ENCODE results near the gene GAL. TPM values are rescaled to one million over a fixed set of nuclear protein-coding genes. Genes with fewer than 3 reads are reported as not detected.
"Not testable (repeated sequence)": the region's sequence is repeated elsewhere in the genome, so short reads cannot be mapped to it uniquely, and the experiment has no call there.

GAL gene, protein sequence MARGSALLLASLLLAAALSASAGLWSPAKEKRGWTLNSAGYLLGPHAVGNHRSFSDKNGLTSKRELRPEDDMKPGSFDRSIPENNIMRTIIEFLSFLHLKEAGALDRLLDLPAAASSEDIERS
- polyA plus RNA-seq (2011; rRNA removed) (2.8 and 3.0 TPM in 2 replicates), polyA minus RNA-seq (2011; rRNA and poly(A)+ RNA removed) (2.3 and 3.6 TPM in 2 replicates)

DNA sequence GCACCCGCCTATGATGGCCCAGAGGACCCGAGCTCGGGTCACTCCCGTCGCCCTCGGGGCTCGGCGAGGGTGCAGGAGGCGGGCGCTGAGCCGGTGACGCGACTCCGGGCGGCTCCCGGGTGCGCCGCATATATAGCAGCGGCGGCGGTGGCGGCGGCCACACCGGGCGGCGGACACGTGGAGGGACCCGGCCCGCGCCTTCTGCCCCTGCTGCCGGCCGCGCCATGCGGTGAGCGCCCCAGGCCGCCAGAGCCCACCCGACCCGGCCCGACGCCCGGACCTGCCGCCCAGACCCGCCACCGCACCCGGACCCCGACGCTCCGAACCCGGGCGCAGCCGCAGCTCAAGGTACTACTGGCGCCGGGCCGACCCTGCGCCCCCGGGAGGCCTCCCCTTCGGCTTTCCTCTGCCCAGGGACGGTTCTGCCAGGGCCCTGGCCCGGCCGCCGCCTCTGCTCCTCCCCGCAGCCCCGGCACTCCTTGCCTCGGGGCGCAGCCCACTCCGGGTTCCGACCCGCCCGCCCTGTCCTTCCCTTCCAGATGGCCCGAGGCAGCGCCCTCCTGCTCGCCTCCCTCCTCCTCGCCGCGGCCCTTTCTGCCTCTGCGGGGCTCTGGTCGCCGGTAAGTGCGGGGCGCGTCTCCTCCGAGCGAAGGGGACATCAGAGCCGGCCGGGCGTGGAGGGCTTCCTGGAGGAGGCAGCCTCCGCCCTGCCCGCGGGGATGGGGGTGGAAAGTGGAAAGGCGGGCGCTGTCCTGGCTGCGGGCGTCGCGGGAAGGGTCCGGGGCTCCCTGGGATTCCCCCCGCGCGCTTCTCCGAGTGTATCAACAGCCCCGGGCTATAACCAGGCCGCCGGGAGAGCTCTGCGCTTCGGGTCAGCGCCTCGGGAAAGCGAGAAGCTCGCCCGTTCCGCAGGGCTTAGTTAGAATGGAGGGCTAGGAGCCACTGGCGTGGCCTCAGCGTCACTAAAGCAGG, at the start of gene GAL:
Gene GAL, plus strand, starts transcription at position 160 of the 972 bp plus-strand sequence. Its CDS starts 380 bp downstream, at position 540.
- TF ChIP-seq, protein P1, sequence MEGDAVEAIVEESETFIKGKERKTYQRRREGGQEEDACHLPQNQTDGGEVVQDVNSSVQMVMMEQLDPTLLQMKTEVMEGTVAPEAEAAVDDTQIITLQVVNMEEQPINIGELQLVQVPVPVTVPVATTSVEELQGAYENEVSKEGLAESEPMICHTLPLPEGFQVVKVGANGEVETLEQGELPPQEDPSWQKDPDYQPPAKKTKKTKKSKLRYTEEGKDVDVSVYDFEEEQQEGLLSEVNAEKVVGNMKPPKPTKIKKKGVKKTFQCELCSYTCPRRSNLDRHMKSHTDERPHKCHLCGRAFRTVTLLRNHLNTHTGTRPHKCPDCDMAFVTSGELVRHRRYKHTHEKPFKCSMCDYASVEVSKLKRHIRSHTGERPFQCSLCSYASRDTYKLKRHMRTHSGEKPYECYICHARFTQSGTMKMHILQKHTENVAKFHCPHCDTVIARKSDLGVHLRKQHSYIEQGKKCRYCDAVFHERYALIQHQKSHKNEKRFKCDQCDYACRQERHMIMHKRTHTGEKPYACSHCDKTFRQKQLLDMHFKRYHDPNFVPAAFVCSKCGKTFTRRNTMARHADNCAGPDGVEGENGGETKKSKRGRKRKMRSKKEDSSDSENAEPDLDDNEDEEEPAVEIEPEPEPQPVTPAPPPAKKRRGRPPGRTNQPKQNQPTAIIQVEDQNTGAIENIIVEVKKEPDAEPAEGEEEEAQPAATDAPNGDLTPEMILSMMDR (IDR thresholded peaks at IDR 0.05; ENCODE audit: insufficient read depth, low read depth, low read length) = no peak
- POLR2A ChIA-PET = no interaction called here

DNA sequence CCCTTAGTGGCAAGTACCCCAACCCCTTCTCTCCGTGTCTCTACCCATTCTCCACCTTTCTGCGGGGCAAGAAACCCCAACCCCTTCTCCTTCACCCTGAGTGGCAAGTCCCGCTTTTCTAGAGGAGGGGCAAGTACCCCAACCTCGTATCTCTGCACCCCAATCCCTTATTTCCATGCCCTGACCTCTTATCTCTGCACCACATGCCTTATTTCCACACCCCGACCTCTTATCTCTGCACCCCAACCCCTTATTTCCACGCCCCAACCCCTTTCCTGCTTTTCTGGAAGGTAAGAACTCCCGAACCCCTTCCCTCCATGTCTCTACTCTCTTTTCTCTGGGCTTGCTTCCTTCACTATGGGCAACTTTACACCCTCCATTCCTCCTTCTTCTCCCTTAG, 49.7 kb upstream of the GAL start:
- H3K36me3 ChIP-seq (ENCODE audit: control insufficient read depth, insufficient read depth, low read length); H3K27me3 ChIP-seq (ENCODE audit: control insufficient read depth, insufficient read depth, low read length); H3K4me3 ChIP-seq (ENCODE audit: low read depth, low read length); CTCF ChIA-PET; DNase-seq (ENCODE audit: low read depth); POLR2A ChIA-PET: not testable (repeated sequence)

More for the DNA sequence above, at the start of gene GAL:
- Histone ChIP-seq H3K27me3 (ENCODE audit: control insufficient read depth, insufficient read depth, low read length) (peaks cover 24% of the 10 kb centered on the region), H3K4me3 (ENCODE audit: low read depth, low read length) (peak within 1 kb of the TSS; percentile 32), H3K36me3 (ENCODE audit: control insufficient read depth, insufficient read depth, low read length) (no peaks in the 10 kb centered on the region)
- CTCF ChIA-PET = interaction anchor here (1.6 kb wide), 1 partner anchor 10 kb away, joined by 4 read pairs; no protein-coding TSS in a partner anchor
- DNase-seq (ENCODE audit: low read depth) = no peak

DNA sequence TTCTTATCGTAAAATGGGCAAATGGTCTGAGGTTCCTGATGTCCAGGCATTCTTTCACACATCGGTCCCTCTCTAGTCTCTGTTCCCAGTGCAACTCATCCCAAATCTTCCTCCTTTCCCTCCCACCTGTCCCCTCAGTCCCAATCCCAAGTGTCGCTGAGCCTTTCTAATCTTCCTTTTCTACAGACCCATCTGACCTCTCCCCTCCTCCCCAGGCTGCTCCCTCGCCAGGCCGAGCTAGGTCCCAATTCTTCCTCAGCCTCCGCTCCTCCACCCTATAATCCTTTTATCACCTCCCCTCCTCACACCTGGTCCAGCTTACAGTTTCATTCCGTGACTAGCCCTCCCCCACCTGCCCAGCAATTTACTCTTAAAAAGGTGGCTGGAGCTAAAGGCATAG, 49.2 kb upstream of the GAL start:
- CTCF ChIA-PET; H3K4me3 ChIP-seq (ENCODE audit: low read depth, low read length); H3K36me3 ChIP-seq (ENCODE audit: control insufficient read depth, insufficient read depth, low read length); DNase-seq (ENCODE audit: low read depth); POLR2A ChIA-PET: not testable (repeated sequence)
- H3K27me3 ChIP-seq (ENCODE audit: control insufficient read depth, insufficient read depth, low read length) = peaks cover 11% of the 10 kb centered on the region

GRCh38 chr11:68635883-68636282, 48.5 kb upstream of the GAL start:
- CTCF ChIA-PET = interaction anchor here (0.8 kb wide), 1 partner anchor 107 kb away, joined by 4 read pairs; no protein-coding TSS in a partner anchor
- POLR2A ChIA-PET = not testable (repeated sequence)

GRCh38 chr11:68639322-68639721, 45.0 kb upstream of the GAL start:
- H3K36me3 ChIP-seq (ENCODE audit: control insufficient read depth, insufficient read depth, low read length); DNase-seq (ENCODE audit: low read depth); POLR2A ChIA-PET; CTCF ChIA-PET; H3K4me3 ChIP-seq (ENCODE audit: low read depth, low read length): not testable (repeated sequence)
- peaks cover 19% of the 10 kb centered on the region for H3K27me3 ChIP-seq (ENCODE audit: control insufficient read depth, insufficient read depth, low read length)

More at GRCh38 chr11:68635883-68636282, 48.5 kb upstream of the GAL start:
- not testable (repeated sequence) for H3K4me3 ChIP-seq (ENCODE audit: low read depth, low read length); H3K36me3 ChIP-seq (ENCODE audit: control insufficient read depth, insufficient read depth, low read length); DNase-seq (ENCODE audit: low read depth)
- peaks cover 16% of the 10 kb centered on the region for H3K27me3 ChIP-seq (ENCODE audit: control insufficient read depth, insufficient read depth, low read length)

- H3K36me3 ChIP-seq (ENCODE audit: control insufficient read depth, insufficient read depth, low read length) = no peaks in the 10 kb centered on the region
- no peak for DNase-seq (ENCODE audit: low read depth)
- H3K4me3 ChIP-seq (ENCODE audit: low read depth, low read length) = no peak overlapping the region
- POLR2A ChIA-PET = no interaction called here
- H3K27me3 ChIP-seq (ENCODE audit: control insufficient read depth, insufficient read depth, low read length) = peaks cover 14% of the 10 kb centered on the region
- TF ChIP-seq, protein P1 (IDR thresholded peaks at IDR 0.05; ENCODE audit: insufficient read depth, low read depth, low read length) = no peak
- CTCF ChIA-PET = interaction anchor here (0.6 to 0.8 kb wide), 2 partner anchors 70 to 146 kb away, joined by 3 read pairs; no protein-coding TSS in a partner anchor
These were observed 42.5 kb upstream of the GAL start for GRCh38 chr11:68641880-68642279.

DNA sequence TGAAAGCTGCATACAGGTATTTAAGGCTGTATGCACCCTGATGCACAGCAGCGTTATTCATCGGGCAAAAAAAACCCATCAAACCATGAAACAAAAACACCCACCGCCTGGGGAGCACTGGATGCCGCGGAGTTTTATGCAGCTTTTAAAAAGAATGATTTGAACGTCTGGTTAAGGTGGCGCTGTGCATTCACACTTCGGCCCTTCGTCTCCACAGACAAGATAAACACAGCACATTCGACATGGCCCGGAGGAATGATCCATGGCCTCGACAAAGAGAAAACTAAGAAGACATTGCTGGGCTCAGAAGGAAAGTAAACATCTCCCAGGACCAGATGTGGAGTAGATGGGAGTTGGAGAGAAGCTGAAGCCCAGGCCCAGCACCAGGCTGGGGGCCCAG, 40.8 kb upstream of the GAL start:
- TF ChIP-seq, protein P1 (IDR thresholded peaks at IDR 0.05; ENCODE audit: insufficient read depth, low read depth, low read length) = 0 out of 2 replicates have a peak, but pooled peaks have one; percentile 6
- Histone ChIP-seq H3K27me3 (ENCODE audit: control insufficient read depth, insufficient read depth, low read length) (peaks cover 23% of the 10 kb centered on the region), H3K4me3 (ENCODE audit: low read depth, low read length) (no peak overlapping the region), H3K36me3 (ENCODE audit: control insufficient read depth, insufficient read depth, low read length) (no peaks in the 10 kb centered on the region)
- ChIA-PET CTCF (interaction anchor here (1.2 kb wide), 2 partner anchors 39 to 43 kb away, joined by 3 read pairs; no protein-coding TSS in a partner anchor), POLR2A (interaction anchor here (0.6 kb wide), 1 partner anchor 15 kb away, joined by 11 read pairs; no protein-coding TSS in a partner anchor)
- DNase-seq (ENCODE audit: low read depth) = no peak
